ENCODE results near the gene WIPF3.

The WIPF3 gene

DNA sequence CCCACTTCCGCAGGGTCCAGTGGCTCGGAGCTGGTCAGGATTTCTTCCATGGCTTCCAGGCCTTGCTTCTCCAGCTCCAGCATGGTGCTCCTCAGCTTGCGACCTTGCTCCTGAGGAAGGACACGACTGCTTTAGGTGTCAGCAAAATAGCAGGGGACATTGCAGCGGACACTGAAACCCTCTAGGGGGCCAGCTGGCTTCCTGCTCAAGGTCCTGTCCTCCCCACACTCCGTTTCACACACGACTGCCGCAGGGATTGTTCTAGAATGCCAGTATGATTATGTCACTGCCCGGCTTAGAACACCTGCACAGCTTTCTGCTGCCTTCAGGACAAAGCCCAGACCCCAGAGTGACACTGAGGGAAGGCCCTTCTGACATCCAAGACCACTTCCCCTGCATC lies 117.7 kb downstream of the WIPF3 start:
- DNase-seq (ENCODE audit: low read depth) = no peak
- H3K4me3 ChIP-seq (ENCODE audit: low read length) = no peak overlapping the region
- TF ChIP-seq, protein P1, sequence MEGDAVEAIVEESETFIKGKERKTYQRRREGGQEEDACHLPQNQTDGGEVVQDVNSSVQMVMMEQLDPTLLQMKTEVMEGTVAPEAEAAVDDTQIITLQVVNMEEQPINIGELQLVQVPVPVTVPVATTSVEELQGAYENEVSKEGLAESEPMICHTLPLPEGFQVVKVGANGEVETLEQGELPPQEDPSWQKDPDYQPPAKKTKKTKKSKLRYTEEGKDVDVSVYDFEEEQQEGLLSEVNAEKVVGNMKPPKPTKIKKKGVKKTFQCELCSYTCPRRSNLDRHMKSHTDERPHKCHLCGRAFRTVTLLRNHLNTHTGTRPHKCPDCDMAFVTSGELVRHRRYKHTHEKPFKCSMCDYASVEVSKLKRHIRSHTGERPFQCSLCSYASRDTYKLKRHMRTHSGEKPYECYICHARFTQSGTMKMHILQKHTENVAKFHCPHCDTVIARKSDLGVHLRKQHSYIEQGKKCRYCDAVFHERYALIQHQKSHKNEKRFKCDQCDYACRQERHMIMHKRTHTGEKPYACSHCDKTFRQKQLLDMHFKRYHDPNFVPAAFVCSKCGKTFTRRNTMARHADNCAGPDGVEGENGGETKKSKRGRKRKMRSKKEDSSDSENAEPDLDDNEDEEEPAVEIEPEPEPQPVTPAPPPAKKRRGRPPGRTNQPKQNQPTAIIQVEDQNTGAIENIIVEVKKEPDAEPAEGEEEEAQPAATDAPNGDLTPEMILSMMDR (IDR thresholded peaks at IDR 0.05; ENCODE audit: insufficient read depth, low read depth, low read length, missing control alignments) = no peak

DNA sequence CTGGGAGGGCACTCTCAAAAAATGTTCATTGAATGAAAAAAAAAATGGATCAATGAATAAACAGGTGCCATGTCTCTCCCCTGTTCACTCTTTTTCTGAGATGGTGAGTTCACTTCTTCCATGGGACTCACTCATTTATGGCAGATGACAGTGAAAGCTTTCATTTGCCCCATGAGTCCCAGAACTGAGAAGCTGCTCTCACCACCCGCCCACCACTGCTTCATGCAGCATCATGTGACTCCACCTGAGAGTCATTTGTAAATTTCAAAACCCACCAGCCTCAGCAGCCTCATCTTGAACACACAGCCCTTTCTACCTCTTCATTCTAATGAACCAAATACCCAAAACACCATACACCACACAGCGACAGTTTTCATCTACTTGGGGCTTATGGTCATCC lies 118.4 kb downstream of the WIPF3 start:
- TF ChIP-seq, protein P1 (IDR thresholded peaks at IDR 0.05; ENCODE audit: insufficient read depth, low read depth, low read length, missing control alignments) = no peak
- no peak overlapping the region for H3K4me3 ChIP-seq (ENCODE audit: low read length)
- DNase-seq (ENCODE audit: low read depth) = no peak

DNA sequence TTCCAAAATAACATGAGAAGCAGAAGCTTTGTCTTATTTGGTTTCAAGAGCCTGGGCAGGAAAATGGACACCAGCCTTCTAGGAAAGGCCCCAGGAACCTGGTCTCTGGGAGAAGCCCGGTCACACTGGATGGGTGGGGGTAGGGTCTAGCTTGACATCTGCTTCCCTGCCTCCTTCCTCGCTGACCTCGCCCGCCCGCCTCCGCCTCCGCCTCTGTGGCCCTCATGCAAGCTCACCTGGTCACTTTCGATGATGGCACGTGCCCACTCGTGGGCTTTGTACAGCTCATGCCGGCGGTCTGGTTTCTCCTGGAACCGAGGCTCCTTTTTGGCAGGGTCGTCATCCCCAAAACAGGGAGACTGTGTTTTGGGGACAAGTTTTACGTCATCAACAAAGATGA lies 119.9 kb downstream of the WIPF3 start:
- no peak for DNase-seq (ENCODE audit: low read depth)
- H3K4me3 ChIP-seq (ENCODE audit: low read length) = no peak overlapping the region
- TF ChIP-seq, protein P1 (IDR thresholded peaks at IDR 0.05; ENCODE audit: insufficient read depth, low read depth, low read length, missing control alignments) = no peak

DNA sequence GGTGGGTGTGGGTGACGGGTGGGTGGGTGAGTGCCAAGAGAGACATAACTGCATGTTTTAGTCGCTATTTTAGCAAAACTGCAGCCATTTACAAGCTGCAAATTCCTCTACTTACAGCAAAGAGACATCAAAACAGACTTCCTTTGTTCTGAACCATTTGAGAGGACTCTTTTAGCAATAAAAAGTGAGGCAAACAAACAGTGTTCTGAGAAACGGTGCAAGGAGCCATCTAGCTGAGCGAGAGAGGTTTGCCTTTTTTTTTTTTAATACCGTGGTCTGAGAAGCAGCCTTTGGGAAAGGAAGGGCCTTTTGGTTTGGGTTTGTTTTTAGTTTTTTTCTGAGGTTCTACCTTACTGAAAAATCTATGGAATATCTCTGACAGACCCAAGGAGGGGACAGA lies 120.4 kb downstream of the WIPF3 start:
- no peak for DNase-seq (ENCODE audit: low read depth)
- no peak overlapping the region for H3K4me3 ChIP-seq (ENCODE audit: low read length)
- TF ChIP-seq, protein P1 (IDR thresholded peaks at IDR 0.05; ENCODE audit: insufficient read depth, low read depth, low read length, missing control alignments) = no peak

DNA sequence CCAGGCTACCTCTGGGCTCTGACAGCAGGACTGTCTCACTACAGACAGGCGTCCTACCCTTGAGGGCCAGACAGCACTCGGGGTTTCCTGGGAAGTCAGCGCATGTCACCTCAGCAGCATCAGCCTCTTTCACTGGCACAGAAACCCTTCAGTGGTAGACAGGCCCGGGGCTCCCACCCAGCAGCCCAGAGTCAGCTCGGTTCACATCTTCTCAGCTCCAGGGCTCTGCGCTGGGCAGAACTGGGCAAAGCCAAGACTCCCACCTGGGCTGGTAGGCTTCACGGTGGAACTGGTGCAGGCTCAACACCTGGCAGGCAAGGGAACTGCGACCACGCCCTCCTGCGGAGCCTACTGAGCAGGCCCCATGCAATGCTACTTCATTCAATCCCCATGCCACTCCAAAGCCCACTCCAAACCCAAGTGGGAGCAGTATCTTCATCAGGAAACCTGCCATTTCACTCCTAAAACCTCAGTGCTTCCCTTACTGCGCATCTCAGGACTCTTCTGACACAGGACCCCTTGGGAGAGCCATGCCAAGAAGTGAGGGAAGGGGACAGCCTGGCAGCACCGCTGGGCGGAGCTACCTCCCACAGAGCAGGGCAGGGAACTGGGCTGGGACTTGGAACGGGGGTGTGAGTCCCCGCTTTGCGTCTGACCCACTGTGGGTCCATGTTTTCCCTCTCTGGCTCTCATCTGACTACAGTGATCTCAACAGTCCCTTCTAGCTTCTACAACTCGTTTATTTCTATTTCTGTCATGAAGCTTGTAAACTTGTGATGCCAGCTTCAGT lies 122.9 kb downstream of the WIPF3 start:
- no peak overlapping the region for H3K4me3 ChIP-seq (ENCODE audit: low read length)
- TF ChIP-seq, protein P1 (IDR thresholded peaks at IDR 0.05; ENCODE audit: insufficient read depth, low read depth, low read length, missing control alignments) = no peak
- DNase-seq (ENCODE audit: low read depth) = no peak

DNA sequence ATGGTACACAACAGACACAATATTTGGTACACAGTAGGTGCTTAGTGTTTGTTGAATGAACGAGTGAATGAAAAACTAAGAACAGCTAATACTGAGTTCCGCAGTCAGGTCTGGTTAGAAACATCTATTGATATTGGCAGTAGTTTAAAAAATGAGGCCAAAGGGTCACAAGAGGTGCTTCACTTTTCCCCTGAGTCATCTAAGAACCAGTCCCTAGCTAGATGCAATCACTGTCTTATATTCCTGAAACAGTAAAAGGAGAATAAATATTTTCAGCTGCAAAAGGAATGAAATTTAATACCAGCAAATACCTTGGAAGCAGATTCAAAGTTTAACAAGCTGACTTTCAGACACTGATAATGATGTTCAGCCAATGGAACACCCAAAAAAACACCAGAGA lies 128.8 kb downstream of the WIPF3 start:
- TF ChIP-seq, protein P1 (IDR thresholded peaks at IDR 0.05; ENCODE audit: insufficient read depth, low read depth, low read length, missing control alignments) = no peak
- DNase-seq (ENCODE audit: low read depth) = no peak
- H3K4me3 ChIP-seq (ENCODE audit: low read length) = no peak overlapping the region

DNA sequence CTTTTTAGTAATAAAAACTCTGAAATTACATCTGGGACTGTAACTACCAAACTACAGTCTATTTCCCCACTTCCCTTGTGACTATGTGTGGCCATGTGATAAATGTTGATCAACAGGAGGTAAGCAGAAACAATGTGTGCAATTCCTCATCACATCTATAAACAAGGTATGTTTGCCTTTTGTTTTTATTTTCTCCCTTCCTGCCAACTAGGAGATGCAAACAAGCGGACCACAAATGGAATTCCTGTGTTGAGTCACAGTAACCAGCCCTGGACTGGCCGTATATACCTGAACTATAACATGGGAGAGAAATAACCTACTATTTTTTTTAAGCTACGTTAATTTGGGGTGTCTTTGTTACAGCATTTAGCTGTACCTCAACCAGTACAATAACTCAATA lies 130.8 kb downstream of the WIPF3 start:
- TF ChIP-seq, protein P1 (IDR thresholded peaks at IDR 0.05; ENCODE audit: insufficient read depth, low read depth, low read length, missing control alignments) = no peak
- H3K4me3 ChIP-seq (ENCODE audit: low read length) = no peak overlapping the region
- DNase-seq (ENCODE audit: low read depth) = no peak
